ENCODE measurements around the gene USP2. TPM values are rescaled to one million over a fixed set of nuclear protein-coding genes. Genes with fewer than 3 reads are reported as not detected.
A peak's percentile ranks its signal among the peaks of the same experiment; 100 is the strongest.

USP2 gene
- total and polyA plus RNA-seq, 8 donors, result 4.4 to 15.4 (median 6.6) TPM

GRCh38 chr11:119424276-119424675 lies 42.8 kb upstream of the USP2 start:
- Histone ChIP-seq H3K27me3 (peaks cover 0 to 12% (median 0%) of the 10 kb centered on the region in 4 donors), H3K27ac (no peak overlapping the region), H3K4me3 (no peak overlapping the region), H3K4me1 (no peaks in the 10 kb centered on the region), H3K9me3 (no peaks in the 10 kb centered on the region), H3K36me3 (no peaks in the 10 kb centered on the region)
- intact Hi-C loops (cut with DNase I), result no loop called here
- ATAC-seq (no peak), DNase-seq (no peak), FAIRE-seq (no peak)
- TF ChIP-seq CTCF (IDR thresholded peaks at IDR 0.05), result no peak
- WGBS, 2 donors, result 67 to 80% methylated on average over 3 of the region's 3 CpGs

- Histone ChIP-seq H3K36me3 (no peaks in the 10 kb centered on the region), H3K4me3 (no peak overlapping the region), H3K27ac (no peak overlapping the region), H3K27me3 (peaks cover 0 to 12% (median 0%) of the 10 kb centered on the region in 4 donors), H3K4me1 (no peaks in the 10 kb centered on the region), H3K9me3 (no peaks in the 10 kb centered on the region)
- DNase-seq (no peak), ATAC-seq (no peak), FAIRE-seq (no peak)
- intact Hi-C loops (cut with DNase I), result no loop called here
- 68 to 77% methylated on average over 14 of the region's 14 CpGs for WGBS, 2 donors
- no peak for TF ChIP-seq CTCF (IDR thresholded peaks at IDR 0.05)
These were observed 42.2 kb upstream of the USP2 start for GRCh38 chr11:119423509-119424254.

GRCh38 chr11:119422809-119423508 lies 41.5 kb upstream of the USP2 start, which contains the start of gene THY1:
Gene THY1, minus strand, starts transcription at chr11:119423172. Its CDS starts 2,267 bp downstream, at chr11:119420905.
- ATAC-seq (peak in 3 of 4 donors; percentile 21 to 55 (median 36)), FAIRE-seq (no peak), DNase-seq (no peak)
- 7 to 14% methylated on average over 32 to 41 of the region's 41 CpGs for WGBS, 2 donors
- intact Hi-C loops (cut with DNase I), result no loop called here
- TF ChIP-seq CTCF (IDR thresholded peaks at IDR 0.05), result no peak
- no peaks in the 10 kb centered on the region for H3K36me3 ChIP-seq
- peaks cover 0 to 12% (median 0%) of the 10 kb centered on the region in 4 donors for H3K27me3 ChIP-seq
- H3K9me3 ChIP-seq, result no peaks in the 10 kb centered on the region
- H3K4me1 ChIP-seq, result no peaks in the 10 kb centered on the region
- no peak within 1 kb of the TSS for H3K27ac ChIP-seq
- peak within 1 kb of the TSS in 2 of 4 donors; percentile 10 to 30 for H3K4me3 ChIP-seq

- no peaks in the 10 kb centered on the region for H3K36me3 ChIP-seq
- H3K9me3 ChIP-seq, result no peaks in the 10 kb centered on the region
- TF ChIP-seq CTCF (IDR thresholded peaks at IDR 0.05), result no peak
- ATAC-seq (peak in 3 of 4 donors; percentile 40 to 53 (median 43)), FAIRE-seq (no peak), DNase-seq (no peak)
- peak overlapping the region in 2 of 4 donors; percentile 10 to 30 for H3K4me3 ChIP-seq
- H3K27me3 ChIP-seq, result peaks cover 0 to 12% (median 0%) of the 10 kb centered on the region in 4 donors
- no peak overlapping the region for H3K27ac ChIP-seq
- H3K4me1 ChIP-seq, result no peaks in the 10 kb centered on the region
- WGBS, 2 donors, result 1 to 2% methylated on average over 47 to 49 of the region's 49 CpGs
- intact Hi-C loops (cut with DNase I), result no loop called here
These were observed 40.7 kb upstream of the USP2 start for GRCh38 chr11:119421941-119422808.
